GM21529 (cell line): Measurements from ENCODE around the gene RETREG1.

Experiments
- ATAC-seq: cut with Tn5 transposase; IDR thresholded peaks from one replicate; pipeline ENCODE4 v1.9.1; 2021; ENCODE audit not compliant: unreplicated experiment

RETREG1 gene

DNA sequence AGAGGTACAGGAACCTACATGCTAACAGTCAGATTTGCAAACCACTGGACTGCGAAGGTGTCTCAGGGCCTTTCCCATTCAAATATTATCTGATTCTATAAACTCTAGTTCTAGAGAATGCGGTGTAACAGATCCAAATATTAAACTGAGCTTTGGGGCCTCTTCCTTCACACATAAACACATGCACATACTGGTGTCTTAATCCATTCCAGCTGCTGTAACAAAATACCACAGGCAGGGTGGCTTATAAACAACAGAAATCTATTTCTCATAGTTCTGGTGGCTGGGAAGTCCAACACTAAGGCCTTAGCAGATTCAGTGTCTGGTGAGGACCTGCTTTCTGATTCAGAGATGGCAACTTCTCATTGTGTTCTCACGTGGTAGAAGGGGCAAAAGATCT, 30.2 kb downstream of the RETREG1 start:
- ATAC-seq, result no peak

DNA sequence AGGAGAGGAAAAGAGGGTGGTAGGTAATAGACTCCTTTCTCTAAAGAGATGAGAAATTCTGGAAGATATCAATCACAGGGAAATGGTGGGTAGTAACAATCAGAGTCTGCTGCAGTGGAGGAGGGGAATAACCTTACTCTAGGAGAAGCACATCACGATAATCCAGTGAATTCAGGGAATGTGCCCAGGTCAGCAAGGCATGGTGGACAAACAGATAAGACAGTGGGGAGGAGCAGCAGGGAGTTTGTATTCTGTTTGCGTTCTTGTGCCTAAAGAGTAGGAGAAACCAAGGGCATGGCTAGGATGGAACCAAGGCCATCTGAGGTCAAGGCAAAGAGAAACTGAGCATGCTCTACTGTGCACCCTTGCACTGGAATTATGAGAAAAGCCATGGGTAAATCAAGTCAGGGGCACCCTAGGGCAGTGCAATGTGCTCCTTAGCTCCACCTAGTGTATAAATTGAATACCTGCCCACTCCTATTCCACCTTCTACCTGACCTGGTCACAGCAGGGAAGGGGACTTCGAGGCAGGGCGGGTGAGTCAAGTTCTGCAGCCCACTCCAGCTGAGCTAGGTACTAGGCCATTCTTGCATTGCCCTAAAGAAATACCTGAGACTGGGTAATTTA, 31.6 kb downstream of the RETREG1 start:
- peak; percentile 55 for ATAC-seq

DNA sequence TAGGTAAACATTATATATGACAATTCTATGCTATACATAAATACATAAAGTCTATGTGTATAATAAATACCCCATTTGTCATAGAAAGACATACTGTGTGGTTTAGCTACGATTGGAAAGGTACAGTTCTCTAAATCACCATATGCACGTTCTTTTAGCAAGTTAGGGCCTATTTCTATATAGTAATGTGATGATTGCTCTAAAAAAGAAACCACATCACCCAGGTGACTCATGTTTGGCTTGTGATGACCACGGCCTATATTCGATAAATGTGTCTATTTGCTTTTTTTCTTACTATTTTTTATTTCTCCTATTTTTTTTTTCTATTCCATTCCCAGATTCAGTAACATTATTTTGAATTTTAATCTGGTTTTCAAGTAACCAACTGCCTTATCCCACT, 34.7 kb downstream of the RETREG1 start:
- no peak for ATAC-seq

DNA sequence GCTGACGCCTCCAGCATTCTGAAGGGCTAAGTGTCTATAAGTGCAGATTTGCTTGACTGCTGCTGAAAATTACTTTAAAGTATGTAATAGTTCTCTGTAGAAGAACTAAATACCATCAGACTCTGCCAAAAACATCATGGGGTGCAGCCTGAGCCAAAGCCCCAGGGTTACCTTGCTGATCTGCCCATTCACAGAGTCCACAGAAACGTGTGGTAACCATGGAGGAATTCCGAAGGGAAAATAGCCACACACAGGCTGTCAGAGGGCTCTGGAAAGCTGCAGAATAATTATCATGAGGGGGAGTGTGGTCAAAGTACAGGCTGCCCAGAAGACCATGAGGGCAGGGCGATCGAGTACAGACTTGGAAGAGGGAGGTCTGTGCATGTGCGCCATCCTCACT, 36.4 kb downstream of the RETREG1 start:
- ATAC-seq, result no peak

DNA sequence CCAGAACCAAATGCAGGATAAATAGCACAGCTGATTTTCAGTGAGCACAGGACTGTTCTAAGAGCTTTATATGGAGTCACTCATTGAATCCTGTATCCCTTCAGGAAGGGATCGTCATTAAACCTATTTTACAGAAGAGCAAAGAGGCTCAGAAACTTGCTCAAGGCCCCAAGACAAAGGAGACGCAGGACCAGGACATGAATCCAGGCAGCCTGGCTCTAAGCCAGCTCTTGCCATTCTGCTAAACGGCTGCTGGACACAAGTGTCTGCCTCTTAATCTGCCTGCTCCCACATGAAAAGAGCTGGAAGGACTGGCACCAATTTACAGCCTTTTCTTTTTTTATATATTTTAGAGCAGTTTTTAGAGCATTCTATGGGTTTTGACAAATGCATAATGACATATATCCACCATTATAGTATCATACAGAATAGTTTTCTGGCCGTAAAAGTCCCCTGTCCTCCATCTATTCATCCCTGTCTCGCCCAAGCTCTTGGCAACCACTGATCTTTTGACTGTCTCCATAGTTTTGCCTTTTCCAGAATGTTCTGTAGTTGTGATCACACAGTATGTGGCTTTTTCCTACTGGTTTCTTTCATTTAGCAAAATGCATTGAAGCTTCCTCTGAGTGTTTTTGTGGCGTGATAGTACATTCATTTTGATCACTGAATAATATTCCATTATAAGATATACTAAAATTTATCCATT, 37.5 kb downstream of the RETREG1 start:
- no peak for ATAC-seq

DNA sequence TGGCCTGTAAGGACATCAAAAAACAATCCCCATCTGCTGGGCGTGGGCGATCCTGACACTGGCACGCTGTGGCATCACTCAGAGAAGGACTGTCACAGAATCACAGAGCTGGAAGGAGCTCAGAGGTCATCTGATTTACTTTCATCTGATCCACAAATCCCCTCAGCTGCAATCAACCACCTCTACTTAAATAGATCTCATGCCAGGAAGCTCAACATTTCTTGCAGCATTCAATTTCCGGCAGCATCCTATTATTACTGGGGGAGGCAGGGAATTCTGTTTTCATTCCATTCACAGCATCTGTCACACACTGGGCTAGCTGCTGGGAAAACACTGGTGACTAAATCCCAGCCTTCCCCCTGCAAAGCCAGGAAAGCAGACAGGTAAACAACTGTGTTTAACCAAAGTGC, 38.3 kb downstream of the RETREG1 start:
- ATAC-seq, result no peak

DNA sequence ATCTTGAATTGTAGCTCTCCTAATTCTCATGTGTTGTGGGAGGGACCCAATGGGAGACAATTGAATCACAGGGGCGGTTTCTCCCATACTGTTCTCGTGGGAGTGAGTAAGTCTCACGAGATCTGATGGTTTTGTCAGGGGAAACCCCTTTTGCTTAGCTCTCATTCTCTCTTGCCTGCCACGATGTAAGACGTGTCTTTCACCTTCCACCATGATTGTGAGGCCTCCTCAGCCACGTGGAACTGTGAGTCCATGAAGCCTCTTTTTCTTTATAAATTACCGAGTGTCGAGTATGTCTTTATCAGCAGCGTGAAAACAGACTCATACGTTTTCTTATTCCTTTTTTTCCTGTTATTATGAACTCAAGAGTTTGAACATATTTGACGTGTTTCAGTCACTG, 39.1 kb downstream of the RETREG1 start:
- ATAC-seq, result no peak

DNA sequence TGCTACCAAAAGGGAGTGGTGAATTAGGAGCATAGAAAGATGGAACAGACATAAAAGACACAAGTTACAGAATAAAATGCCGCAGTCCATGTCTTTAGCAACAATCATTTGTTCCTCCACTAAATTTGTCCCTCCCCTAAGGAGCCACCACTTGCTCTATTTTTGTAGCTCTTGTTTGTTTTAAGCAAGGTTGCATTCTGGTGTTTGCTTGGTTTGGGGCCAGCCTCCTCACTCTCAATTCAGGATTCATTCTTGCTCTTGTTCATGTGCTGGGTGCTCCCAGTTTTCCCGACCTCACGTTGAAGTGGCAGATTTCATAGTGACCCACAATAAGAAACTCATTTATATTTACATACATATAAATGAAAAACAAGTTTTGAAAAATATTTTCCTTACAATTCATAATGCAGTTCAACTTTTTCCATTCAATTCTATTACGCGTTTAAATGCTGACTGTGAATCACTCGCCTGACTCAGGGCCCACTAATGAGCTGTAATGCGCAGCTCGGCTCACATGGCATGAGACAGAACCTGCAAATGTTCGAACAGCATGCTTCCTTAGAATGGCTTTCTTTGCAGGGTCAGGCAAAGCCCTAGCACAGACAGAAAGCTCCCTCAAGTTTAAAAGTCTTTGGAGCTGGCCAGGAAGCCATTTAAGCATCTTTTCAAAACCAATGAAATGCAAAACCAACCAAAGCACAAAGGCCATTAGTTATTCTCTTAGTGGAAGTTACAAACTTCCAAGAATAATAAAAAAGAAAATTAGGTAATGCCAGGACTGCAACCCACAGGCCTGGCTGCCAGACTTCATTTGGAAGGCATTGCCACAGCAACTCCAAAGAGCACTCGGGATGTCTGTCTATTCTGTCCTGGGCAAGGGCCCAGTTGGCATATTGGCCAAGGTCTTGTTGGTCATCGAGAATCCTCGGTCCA, 41.7 kb downstream of the RETREG1 start:
- no peak for ATAC-seq

DNA sequence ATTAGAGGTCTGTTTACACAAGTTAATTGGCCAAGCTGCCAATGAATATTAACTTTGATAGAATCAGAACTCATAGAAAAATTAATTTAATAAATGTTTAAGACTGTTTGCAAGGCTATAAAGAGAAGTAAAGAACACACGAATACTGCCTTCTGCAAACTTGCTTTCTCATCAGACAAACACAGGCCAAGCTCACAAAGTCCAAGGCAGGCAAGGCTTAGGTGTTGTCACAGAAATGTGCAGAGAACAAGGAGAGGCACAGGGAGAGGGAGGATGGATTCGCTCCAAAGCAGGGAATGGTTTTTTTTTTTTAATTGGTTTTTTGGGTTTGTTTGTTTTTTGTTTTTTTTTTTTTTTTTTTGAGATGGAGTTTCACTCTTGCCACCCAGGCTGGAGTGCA, 43.4 kb downstream of the RETREG1 start:
- ATAC-seq, result no peak

DNA sequence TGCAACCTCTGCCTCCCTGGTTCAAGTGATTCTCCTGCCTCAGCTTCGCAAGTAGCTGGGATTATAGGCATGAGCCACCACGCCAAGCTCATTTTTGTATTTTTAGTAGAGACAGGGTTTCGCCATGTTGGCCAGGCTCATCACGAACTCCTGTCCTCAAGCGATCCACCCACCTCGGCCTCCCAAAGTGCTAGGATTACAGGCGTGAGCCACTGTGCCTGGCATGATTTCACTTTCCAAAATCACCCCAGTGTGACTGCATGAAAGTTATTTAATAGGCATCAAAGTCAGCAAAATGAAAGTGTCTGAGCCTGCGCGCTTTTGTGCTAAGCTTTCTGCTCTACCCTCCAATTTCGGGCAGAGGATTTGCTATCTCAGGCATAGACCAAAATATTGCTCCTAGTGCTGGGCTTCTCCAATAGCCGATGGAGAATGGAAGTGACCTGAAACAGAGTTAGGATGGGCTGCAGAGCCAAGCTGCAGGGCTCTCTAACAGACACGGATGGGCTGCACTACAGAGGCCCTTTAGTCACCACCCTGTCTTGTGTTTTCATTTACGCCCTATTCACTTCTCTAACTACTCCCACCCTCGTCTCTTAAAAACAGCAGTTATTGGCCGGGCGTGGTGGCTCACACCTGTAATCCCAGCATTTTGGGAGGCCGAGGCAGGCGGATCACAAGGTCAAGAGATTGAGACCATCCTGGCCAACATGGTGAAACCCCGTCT, 44.3 kb downstream of the RETREG1 start:
- ATAC-seq, result no peak

DNA sequence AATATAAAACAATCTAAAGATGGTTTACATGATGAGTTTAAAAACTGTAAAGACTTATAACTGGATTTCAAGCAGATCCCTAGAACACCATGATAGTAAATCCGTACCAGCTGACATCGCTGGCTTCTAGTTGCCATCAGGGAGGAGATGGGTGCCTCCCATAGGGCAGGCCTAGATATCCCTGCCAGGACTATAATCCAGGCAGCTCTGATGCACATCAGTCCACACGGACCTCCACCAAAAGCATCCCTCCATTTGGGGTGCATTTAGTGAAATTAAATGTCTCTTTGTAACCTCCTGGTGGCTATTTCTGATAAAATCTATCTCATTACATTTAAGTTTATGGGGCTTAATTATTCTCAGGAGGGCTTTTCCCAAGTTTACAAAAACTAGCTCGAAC, 45.8 kb downstream of the RETREG1 start:
- no peak for ATAC-seq

DNA sequence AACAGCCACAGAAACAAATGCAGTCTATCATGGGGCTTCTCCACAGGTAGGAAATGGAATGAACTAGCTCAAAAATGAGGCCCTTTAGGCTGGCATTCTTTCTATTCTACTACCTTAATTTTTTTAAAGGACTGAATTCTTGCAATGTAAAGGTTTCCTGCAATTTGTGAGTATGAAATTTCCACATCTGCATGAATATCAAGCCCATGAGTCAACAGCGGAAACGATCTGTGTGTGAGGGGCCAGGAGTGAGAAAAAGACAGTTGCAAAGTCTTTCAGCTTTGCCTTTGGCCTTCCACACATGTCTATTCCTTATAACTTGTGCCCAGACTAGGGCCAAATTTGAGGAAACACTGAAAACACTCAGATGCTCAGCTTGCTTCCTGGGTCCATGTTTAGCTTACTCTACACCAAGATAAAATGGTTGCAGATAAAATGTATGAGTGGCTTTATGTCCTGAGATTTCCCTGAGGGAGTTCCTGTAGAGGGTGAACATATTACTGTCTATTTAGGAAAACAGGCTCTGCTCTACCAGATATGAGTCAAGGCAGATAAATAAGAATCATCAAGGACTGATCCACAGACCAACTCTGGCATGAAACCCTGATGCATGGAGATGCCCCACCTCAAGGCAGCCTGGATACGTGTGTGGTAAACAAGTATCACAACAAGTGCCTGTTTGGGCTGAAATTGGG, 46.5 kb downstream of the RETREG1 start:
- ATAC-seq, result no peak

DNA sequence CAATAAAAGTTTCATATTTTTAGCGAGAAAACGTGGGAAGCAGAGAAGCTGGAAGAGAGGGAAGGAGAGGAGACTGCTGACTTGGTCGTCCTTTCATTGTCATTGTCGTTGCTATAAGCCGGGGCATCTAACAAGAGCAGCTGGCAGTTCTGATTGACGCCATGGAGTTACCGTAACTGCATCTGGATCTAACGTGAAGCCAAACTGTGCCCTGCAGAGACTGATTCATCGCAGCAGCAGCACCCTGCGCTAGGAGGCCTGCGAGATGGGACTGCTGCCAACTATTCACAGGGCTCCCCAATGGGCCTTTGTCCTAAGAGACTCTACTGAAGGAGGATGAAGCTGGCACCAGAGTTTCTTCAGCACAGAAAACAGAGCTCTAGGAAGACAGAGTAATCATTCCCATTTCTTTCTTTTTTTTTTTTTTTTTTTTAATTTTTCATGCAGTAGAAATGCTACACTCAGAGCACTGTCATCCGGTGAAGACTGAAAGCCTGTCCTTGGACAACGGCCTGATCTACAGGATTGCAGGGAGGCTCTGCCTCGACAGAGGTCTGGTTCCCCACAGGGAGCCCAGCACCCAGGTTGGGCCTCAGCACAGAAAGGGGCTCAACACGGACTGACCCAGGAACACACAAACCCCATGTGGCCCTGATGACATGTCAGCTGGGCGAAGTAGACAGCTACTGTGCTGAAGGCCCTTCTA, 47.8 kb downstream of the RETREG1 start:
- ATAC-seq, result no peak

DNA sequence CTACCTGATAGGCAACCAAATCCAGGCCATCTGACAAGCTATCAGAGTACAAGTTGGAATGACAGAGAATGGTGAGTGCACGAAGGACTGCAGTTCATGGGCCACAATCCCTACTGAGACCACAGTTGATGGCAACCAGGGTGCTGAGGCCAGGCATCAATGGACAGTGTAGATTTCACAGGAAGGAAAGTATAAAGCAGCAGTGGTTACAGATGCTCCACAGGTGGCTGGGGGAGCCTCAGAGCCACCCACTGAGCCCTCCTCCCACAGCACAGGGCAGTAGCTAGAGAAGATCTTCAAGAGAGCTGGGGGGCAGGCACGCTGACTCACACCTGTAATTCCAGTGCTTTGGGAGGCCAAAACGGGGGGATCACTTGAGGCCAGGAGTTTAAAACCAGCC, 49.4 kb downstream of the RETREG1 start:
- ATAC-seq, result no peak

DNA sequence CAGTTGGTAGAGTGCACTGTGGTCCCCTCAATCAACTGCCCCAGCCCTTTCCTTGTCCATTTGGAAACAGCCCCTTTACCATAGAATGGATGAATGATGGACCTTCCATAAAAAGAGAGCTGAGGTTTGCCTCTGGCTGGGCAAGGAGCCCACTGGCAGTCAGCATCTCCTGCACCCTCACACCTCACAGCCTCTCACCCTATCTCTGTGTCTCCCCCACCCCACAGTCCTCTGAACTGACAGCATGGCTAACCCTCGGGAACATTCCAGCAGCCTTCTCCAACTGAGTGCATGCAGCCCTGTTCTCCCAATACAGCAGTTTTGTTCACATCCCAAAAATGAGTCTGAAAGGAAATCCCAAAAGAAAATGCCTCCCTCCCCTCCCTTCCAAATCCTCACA, 51.7 kb downstream of the RETREG1 start:
- no peak for ATAC-seq

DNA sequence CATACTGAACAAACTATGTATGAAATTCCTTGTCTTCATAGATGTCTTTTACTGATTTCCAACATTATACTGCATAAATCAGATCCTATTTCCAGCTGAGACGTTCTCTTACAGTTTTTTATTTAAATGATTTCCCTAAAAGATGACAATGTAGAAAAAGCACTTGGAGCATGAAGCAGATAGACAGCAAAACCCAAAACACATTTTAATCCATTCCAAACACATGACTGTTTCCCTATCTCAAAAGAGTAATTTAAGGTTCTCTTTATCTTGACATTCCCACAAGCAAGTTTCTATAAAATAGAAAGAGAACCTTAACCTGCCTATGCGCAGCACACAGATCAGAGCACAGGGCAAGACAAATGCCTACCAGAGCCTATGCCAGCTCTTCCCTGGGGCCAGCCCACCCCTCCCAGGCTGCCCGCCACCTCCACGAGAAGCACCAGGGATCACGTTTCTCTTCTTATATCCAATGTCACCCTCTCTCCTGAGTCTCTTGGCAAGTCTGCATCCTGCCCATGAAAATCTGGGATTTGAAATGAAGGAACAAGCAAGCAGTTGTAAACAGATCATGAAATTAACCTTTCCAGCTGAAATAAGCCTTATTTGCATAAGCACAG, 52.4 kb downstream of the RETREG1 start:
- ATAC-seq, result no peak

DNA sequence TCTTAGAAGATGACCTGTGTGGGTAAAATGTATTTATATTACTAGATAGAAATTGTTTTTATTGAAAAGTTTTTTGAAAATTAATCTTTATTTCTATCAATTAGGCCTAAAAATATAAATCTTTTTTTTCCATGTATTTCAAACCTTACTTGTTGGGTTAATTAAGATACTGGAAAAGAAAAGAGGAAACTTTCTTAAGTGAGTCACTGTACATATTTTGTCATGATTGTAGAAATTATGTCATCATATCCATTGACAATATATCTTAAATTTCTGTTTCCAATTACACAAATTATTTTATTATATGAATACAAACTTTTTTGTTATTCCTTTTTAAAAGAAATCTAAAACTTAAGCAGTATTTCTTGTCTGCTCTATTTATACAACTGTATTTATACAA, 53.1 kb downstream of the RETREG1 start:
- no peak for ATAC-seq

DNA sequence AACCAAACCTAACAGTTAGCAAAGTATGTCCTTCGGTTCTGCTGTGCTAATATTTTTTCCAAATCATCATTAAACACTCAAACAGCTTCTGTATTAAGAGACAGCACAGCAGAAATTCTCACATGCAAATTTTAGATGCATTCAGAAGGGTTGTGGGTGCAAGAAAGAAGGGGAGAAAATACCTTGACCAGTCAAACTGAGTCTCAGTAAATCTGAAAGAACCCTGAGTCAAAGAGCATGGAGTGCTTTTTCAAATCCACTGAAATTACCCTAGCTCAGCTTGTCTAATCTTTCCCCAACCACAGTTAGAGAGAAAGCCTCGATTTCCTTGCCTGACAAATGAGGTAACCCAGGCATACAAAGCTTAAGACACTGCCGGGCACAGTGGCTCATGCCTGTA, 55.1 kb downstream of the RETREG1 start:
- ATAC-seq, result peak; percentile 71

DNA sequence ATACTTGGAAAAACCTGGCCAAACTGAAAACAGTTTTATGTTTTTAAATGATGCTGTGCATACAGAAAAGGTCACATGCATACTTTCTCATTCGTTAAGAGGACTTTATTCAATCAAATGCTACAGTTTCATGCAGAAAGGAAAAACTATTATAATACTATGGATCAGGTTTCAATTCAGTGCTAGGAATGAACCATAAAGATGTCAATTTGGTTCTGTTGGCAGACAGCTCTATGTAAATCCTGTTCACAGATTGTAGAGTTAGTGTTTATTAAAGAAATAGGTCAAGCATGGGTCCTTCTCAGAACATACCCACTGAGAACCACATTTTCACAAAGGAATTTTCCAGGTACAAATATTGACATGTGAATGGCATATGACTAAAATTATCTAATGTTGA, 57.1 kb downstream of the RETREG1 start:
- no peak for ATAC-seq
